Activated T-cell treated with anti-CD3 and anti-CD28 coated beads for 4 hours (primary cell): ENCODE measurements around the gene STPG1.

Source experiments
- DNase-seq: peaks from one replicate; pipeline ENCODE4 v3.0.0-alpha.2; 2020

STPG1 gene

GRCh38 chr1:24364975-24365678 is 48.5 kb downstream of the STPG1 start:
- no peak for DNase-seq

- DNase-seq: no peak
Measured at GRCh38 chr1:24364605-24364974, 49.0 kb downstream of the STPG1 start.

- no peak for DNase-seq
Measured at GRCh38 chr1:24363994-24364393, 49.6 kb downstream of the STPG1 start.

GRCh38 chr1:24362982-24363614 is 50.5 kb downstream of the STPG1 start:
- DNase-seq: no peak

GRCh38 chr1:24362396-24362795 is 51.2 kb downstream of the STPG1 start:
- DNase-seq: no peak

- no peak for DNase-seq
Measured at GRCh38 chr1:24361811-24362210, 51.8 kb downstream of the STPG1 start.

- no peak for DNase-seq
Measured at GRCh38 chr1:24360681-24361080, 52.9 kb downstream of the STPG1 start.

GRCh38 chr1:24357038-24357437 is 56.5 kb downstream of the STPG1 start:
- DNase-seq: no peak

- no peak for DNase-seq
Measured at GRCh38 chr1:24355466-24355865, 58.1 kb downstream of the STPG1 start.

- DNase-seq: no peak
Measured at GRCh38 chr1:24353292-24353891, 60.2 kb downstream of the STPG1 start.

- no peak for DNase-seq
Measured at GRCh38 chr1:24351918-24352627, 61.5 kb downstream of the STPG1 start.

- no peak for DNase-seq
Measured at GRCh38 chr1:24351247-24351646, 62.3 kb downstream of the STPG1 start.

GRCh38 chr1:24349891-24350290 is 63.7 kb downstream of the STPG1 start:
- peak; percentile 9 for DNase-seq

GRCh38 chr1:24348196-24348595 is 65.4 kb downstream of the STPG1 start:
- DNase-seq: no peak

- DNase-seq: no peak
Measured at GRCh38 chr1:24347159-24347934, 66.2 kb downstream of the STPG1 start.

- DNase-seq: no peak
Measured at GRCh38 chr1:24345334-24345733, 68.2 kb downstream of the STPG1 start.

GRCh38 chr1:24344090-24344742 is 69.4 kb downstream of the STPG1 start:
- DNase-seq: no peak

GRCh38 chr1:24343412-24344089 is 70.0 kb downstream of the STPG1 start:
- DNase-seq: no peak

- DNase-seq: no peak
Measured at GRCh38 chr1:24341260-24341659, 72.3 kb downstream of the STPG1 start.

- DNase-seq: no peak
Measured at GRCh38 chr1:24340770-24341169, 72.8 kb downstream of the STPG1 start.

- no peak for DNase-seq
Measured at GRCh38 chr1:24339996-24340395, 73.6 kb downstream of the STPG1 start.

GRCh38 chr1:24338447-24338846 is 75.1 kb downstream of the STPG1 start:
- no peak for DNase-seq
